ENCODE measurements around the gene NDUFAB1. TPM values are rescaled to one million over a fixed set of nuclear protein-coding genes. Genes with fewer than 3 reads are reported as not detected.

NDUFAB1 gene
- total RNA-seq, 2 experiments from 2014 or later: 23.0 to 28.3 TPM

DNA sequence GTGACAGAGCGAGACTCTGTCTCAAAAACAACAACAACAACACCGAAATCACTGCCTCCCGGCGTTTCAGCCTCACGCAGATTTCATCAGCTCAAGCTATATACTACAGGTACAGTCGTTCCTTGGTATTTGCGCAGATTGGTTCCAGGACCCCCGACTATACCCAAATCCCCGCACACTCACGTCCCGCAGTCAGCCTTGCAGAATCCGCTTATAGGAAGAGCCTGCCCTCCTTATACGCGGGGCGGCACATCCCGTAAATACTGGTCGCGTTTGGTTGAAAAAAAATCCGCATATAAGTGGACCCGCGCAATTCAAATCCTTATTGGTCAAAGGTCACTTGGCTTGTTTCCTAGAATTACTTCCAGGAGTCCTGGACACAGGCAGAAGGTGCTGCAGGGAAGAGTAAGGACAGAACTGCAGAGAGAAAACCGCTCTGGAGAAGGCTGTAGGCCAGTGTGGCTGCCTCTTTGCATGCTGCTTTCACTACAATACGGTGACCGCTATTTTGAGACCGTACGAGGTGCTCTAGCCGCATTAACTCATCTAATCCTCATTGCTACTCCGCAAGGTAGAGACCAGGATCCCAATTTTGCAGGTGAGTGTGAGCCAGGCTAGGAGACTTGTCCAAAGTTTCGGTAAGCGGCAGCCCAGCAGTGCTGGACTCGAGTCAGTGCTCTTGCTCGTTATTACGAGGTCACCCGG is 718 bp downstream of the NDUFAB1 start:
- Mint-ChIP-seq H3K4me3 (peak overlapping the region; percentile 87), H3K4me1 (ENCODE audit: low read depth) (peaks cover 35% of the 10 kb centered on the region), H3K27me3 (no peaks in the 10 kb centered on the region), H3K36me3 (ENCODE audit: low read depth) (peaks cover 28% of the 10 kb centered on the region), H3K9me3 (no peaks in the 10 kb centered on the region), H3K27ac (peak overlapping the region; percentile 73)
- Histone ChIP-seq H3K9me3 (ENCODE audit: control insufficient read depth in 1 of 2, insufficient read depth in 1 of 2, low read length in 2 of 2) (no peaks in the 10 kb centered on the region), H3K27me3 (ENCODE audit: control insufficient read depth in 1 of 2, insufficient read depth in 2 of 2, low read length in 2 of 2) (no peaks in the 10 kb centered on the region), H3K4me3 (ENCODE audit: low read length) (peak overlapping the region; percentile 76), H3K27ac (ENCODE audit: low read depth in 1 of 2, low read length in 2 of 2) (peak overlapping the region in 1 of 2 donors; percentile 54), H3K4me1 (ENCODE audit: insufficient read depth, low read length) (peaks cover 33% of the 10 kb centered on the region), H3K36me3 (ENCODE audit: insufficient read depth, low read length) (peaks cover 27% of the 10 kb centered on the region)
- ATAC-seq (ENCODE audit: poor library complexity) (no peak), DNase-seq (peak in 1 of 14 experiments; percentile 18)
- ChIA-PET CTCF (interaction anchor here (1.7 kb wide), 1 partner anchor 45 kb away, joined by 7 read pairs; the partner anchor contains the start of genes DCTN5 and PALB2), POLR2A (no interaction called here)
- intact Hi-C loops (cut with DNase I, micrococcal nuclease): loop anchor here in 1 of 2 experiments (2.0 kb wide), 1 partner anchor 143 kb away; the partner anchor contains the start of gene COG7
- no peak for TF ChIP-seq CTCF (IDR thresholded peaks at IDR 0.05)

DNA sequence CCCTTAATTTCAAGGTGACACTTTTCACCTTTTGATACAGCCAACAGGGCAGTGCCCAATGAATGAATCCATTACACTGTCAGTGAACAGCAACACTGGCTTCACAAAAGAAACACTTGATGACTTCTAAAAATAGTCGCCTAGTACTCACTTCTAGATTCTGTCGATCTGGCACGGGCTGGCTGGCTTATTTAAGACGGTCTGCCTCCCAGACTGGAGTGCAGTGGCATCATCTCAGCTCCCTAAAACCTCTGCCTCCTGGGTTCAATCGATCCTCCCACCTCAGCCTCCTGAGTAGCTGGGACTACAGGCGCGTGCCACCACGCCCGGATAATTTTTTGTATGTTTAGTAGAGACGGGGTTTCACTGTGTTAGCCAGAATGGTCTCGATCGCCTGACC is 1.9 kb downstream of the NDUFAB1 start:
- Mint-ChIP-seq H3K4me3 (peak overlapping the region; percentile 11), H3K36me3 (ENCODE audit: low read depth) (peaks cover 37% of the 10 kb centered on the region), H3K27me3 (no peaks in the 10 kb centered on the region), H3K4me1 (ENCODE audit: low read depth) (peaks cover 35% of the 10 kb centered on the region), H3K27ac (no peak overlapping the region), H3K9me3 (no peaks in the 10 kb centered on the region)
- Histone ChIP-seq H3K4me1 (ENCODE audit: insufficient read depth, low read length) (peaks cover 33% of the 10 kb centered on the region), H3K27me3 (ENCODE audit: control insufficient read depth in 1 of 2, insufficient read depth in 2 of 2, low read length in 2 of 2) (no peaks in the 10 kb centered on the region), H3K27ac (ENCODE audit: low read depth in 1 of 2, low read length in 2 of 2) (no peak overlapping the region), H3K36me3 (ENCODE audit: insufficient read depth, low read length) (peaks cover 34% of the 10 kb centered on the region), H3K4me3 (ENCODE audit: low read length) (no peak overlapping the region), H3K9me3 (ENCODE audit: control insufficient read depth in 1 of 2, insufficient read depth in 1 of 2, low read length in 2 of 2) (no peaks in the 10 kb centered on the region)
- no peak for DNase-seq
- intact Hi-C loops (cut with DNase I, micrococcal nuclease): loop anchor here in 1 of 2 experiments (2.0 kb wide), 1 partner anchor 141 kb away; the partner anchor contains the start of gene COG7
- CTCF ChIA-PET: no interaction called here
- no peak for ATAC-seq (ENCODE audit: poor library complexity)
- TF ChIP-seq CTCF (IDR thresholded peaks at IDR 0.05): no peak
- POLR2A ChIA-PET: no interaction called here

DNA sequence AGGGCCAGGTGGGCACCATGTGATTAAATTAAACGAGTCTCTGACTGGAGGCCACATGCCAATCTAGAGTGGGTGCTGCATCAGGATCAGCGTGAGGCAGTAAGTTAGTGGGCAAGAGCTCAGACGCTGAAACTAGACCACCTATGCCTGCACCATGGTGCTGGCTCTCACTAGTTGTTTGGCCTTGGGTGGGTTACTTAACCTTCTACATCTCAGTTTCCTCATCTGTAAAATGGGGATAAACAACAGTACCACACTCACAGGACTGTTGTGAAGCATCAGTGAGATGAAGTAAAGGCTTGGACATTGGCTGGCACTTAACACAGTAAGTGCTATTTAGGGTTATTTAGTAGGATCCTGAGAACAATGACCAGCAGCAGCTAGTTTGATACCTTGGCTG is 5.9 kb downstream of the NDUFAB1 start:
- intact Hi-C loops (cut with DNase I, micrococcal nuclease): no loop called here
- no peaks in the 10 kb centered on the region for H3K9me3 Mint-ChIP-seq
- no peak overlapping the region for H3K4me3 Mint-ChIP-seq
- H3K4me1 ChIP-seq (ENCODE audit: insufficient read depth, low read length): peaks cover 19% of the 10 kb centered on the region
- no peak for ATAC-seq (ENCODE audit: poor library complexity)
- TF ChIP-seq CTCF (IDR thresholded peaks at IDR 0.05): no peak
- H3K27ac ChIP-seq (ENCODE audit: low read depth in 1 of 2, low read length in 2 of 2): no peak overlapping the region
- H3K4me3 ChIP-seq (ENCODE audit: low read length): no peak overlapping the region
- peaks cover 70% of the 10 kb centered on the region for H3K36me3 ChIP-seq (ENCODE audit: insufficient read depth, low read length)
- CTCF ChIA-PET: no interaction called here
- no peak for DNase-seq
- no peaks in the 10 kb centered on the region for H3K27me3 ChIP-seq (ENCODE audit: control insufficient read depth in 1 of 2, insufficient read depth in 2 of 2, low read length in 2 of 2)
- H3K27me3 Mint-ChIP-seq: no peaks in the 10 kb centered on the region
- H3K27ac Mint-ChIP-seq: no peak overlapping the region
- POLR2A ChIA-PET: no interaction called here
- peaks cover 30% of the 10 kb centered on the region for H3K4me1 Mint-ChIP-seq (ENCODE audit: low read depth)
- no peaks in the 10 kb centered on the region for H3K9me3 ChIP-seq (ENCODE audit: control insufficient read depth in 1 of 2, insufficient read depth in 1 of 2, low read length in 2 of 2)
- peaks cover 73% of the 10 kb centered on the region for H3K36me3 Mint-ChIP-seq (ENCODE audit: low read depth)

Measured in CD4-positive, alpha-beta T cell (primary cell).